Measurements from ENCODE around the gene AKAP13.

Gene AKAP13

DNA sequence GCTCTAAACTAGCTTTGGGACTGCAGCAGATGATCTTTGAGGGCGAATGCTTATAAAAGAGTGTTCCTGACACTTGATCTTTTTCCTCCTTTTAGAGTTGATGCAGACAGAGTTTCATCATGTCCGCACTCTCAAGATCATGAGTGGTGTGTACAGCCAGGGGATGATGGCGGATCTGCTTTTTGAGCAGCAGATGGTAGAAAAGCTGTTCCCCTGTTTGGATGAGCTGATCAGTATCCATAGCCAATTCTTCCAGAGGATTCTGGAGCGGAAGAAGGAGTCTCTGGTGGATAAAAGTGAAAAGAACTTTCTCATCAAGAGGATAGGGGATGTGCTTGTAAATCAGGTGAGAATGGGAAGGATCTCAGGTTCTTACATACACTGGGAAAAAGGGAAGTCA, 338.6 kb downstream of the AKAP13 start:
- no peak for DNase-seq

DNA sequence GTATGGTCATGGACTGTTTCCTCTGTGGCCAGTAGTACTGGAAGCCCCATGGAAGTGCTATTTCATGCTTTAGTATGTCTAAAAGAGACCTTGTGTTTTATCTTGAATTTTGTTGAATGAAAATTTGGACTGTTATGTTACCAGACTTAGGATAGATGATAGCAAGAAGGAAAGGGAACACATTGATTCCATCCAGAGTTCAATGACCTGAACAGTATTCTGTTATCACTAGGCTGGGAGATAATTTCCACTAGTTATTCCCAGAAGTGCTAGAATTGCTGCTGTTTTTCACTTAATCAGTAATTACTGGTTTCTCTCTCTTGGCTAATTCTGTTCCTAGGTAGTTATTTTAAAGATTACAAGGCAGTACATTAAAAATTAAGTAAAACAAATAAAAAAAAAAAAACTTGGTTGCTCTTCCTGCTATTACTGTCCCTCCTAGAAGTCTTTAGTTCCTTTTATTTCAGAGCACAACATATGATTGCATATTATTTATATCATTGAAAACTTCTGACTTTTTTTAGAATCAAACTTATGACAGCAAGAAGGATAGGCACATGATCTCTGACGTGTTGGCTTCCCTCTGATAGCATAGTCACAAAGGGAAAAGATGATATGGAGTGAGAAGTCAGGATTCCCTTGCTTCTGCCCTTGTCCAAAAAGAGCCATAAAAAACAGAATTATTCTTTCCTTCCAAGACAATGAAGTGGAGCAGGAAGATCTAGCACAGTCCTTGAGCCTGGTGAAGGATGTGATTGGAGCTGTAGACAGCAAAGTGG, 342.2 kb downstream of the AKAP13 start:
- no peak for DNase-seq

DNA sequence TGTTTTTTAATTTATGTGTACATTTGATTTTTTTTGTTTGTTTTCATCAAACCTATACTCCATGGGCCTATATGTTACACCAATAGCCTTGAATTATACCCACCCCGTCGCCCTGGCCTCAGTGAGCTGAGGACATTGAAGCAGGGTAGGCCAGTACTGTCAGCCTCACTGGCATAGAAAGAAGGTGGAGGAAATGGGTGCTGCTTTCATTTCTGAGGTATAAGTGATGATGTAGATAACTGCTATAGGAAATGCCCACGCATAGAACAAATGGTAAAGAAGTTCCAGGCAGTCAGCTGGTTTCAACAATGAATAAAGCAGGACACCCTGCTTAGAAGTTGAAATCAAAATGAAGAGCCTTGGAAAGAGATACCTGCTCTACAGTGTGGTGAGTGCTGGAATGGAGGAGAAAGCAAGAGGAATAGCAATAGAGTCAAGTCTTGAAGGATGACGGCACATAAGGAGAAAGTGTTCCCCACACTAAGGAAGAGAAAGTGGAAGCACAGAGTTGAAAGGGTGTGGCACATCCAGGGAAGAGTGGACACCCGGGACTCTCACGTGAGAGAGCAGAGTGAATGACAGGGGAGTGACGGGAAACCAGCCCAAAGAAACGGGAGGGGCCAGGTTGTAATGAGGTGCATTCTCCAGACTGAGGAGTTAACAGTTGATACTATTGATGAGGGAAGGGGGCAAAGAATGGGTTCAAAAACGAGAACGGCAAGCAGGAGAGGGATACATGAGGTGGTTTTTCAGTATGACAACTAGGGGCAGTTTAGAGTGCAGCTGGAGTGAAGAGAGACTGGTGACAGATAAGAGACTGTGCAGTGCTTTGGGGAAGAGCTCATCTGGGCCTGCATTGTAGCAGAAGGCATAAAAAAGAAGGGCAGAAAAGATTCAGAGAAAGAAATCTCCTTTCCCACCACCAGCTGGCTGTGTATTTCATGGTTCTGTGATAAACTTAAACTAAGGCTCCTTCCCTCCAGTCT, 343.9 kb downstream of the AKAP13 start:
- no peak for DNase-seq

DNA sequence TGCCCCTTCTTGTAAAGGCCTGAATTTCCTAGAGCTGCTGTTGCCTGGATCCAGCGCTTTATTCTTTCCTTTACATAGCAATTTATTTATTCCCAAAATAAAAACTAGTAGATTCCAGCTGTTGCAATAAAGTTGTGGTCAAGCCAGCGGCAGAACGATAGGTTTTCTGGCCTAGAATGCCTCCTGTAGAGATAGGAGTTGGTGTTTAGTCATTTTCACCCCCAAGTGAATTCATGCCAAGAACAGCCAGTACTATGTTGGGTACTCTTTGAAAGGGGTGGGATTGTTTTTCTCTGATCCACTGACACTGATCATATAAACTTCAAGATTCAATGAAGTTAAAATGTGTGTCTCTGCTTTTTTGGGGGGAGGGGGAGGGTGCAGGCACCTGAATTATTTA, 344.6 kb downstream of the AKAP13 start:
- DNase-seq = no peak

DNA sequence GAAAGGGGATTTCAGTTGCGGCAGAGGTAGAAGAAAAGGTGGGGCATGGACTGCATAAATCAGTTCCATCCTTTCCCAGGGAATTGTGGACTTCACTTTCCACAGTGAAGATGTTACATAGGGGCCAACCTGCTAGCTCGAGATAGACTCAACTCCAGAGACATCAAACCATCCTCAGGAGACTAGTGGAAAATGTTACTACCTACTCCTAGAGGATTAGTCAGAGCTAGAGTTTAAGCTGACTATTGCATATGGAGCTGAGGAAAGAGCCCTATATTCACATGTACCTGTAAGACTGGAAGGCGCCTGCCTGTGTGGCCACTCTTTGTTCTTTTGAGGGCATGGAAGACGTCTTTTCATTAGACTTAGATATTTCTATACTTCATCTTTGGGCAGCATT, 345.2 kb downstream of the AKAP13 start:
- DNase-seq = no peak

DNA sequence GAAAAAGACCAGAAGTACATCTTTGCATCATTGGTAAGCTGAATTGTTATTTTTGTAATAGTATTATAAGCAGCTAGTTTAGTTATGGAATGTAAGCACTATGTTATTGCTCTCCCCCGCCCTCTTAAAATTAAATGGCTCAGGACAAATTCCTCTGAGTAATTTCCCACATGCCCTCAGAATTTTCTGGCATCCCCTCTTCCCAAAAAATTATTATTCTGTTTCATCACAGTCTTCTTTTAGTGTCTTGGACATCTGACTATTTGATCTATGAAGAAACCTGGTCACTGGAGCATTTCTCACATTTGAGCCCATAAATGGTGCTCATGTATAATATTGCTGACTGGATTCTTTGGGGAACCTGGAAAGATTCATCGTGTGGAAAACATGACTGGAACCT, 346.1 kb downstream of the AKAP13 start:
- no peak for DNase-seq

DNA sequence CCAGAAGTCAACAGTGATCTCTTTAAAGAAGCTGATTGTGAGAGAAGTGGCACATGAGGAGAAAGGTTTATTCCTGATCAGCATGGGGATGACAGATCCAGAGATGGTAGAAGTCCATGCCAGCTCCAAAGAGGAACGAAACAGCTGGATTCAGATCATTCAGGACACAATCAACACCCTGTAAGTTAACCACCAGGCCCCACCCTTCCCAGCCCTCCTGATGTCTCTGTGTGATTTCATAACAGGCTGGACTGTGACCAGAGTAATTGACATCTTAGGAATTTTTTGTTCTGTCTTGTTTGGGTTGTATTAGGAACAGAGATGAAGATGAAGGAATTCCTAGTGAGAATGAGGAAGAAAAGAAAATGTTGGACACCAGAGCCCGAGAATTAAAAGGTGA, 346.7 kb downstream of the AKAP13 start:
- no peak for DNase-seq

DNA sequence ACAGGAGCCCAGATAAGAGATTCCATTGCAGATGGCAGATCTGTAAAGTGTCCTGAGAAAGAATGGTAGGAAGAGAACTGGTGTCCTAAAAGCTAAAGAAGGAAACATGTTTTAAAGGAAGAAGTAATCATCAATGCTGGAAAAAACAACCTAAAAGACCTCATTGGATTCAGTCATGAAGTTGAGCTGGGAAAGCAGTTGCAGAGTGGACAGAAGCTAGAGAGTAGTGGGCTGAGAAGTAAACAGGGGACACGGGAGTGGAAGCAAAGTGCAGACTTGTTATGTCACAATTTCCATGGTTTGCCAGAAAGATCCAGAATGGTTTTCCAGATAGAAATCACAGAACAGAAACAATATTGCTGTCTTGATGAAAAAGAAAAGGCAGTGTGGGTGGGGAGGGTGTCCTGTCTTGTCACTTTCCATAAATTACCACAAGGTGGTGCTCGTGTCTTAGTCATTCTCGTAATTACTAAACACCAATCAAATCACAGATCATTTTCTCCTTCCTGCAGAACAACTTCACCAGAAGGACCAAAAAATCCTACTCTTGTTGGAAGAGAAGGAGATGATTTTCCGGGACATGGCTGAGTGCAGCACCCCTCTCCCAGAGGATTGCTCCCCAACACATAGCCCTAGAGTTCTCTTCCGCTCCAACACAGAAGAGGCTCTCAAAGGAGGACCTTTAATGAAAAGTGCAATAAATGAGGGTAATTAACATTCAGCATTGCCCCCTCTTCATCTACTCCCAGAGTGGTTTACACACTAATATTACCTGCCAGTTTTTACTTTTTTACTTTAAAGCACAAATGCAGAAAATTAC, 349.8 kb downstream of the AKAP13 start:
- no peak for DNase-seq

DNA sequence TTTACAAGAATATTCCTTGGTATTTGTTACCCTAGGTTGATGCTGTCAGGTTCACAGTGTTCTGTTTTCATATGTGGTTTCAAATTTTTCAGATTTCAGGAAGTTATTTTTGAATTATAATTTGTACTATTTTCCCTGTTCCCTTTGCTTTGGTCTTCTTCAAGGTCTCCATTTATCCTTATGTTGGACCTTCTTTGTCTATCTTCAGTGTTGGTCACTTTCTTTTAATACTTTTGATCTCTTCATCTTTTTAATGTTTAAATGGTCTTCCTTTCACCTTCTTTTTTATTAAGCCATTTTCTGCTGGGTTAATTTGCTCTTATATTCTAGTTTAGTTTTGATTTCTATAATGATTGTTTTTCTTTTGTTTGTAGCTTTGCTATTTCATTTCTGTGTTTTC, 353.0 kb downstream of the AKAP13 start:
- no peak for DNase-seq

DNA sequence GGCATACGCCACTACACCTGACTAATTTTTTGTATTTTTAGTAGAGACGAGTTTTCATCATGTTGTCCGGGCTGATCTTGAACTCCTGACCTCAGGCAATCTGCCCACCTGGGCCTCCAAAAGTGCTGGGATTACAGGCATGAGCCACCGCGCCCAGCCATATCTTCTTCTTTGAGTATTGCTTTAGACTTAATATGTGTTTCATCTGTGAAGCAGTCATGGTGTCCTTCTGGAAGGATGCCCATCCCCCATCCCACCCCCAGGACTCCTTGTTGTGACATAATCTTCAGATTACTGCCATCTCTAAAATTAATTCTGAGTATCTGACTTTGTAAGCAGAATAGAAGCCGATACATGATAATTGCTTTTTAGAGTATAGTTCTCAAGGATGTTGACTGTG, 356.7 kb downstream of the AKAP13 start:
- DNase-seq = no peak

DNA sequence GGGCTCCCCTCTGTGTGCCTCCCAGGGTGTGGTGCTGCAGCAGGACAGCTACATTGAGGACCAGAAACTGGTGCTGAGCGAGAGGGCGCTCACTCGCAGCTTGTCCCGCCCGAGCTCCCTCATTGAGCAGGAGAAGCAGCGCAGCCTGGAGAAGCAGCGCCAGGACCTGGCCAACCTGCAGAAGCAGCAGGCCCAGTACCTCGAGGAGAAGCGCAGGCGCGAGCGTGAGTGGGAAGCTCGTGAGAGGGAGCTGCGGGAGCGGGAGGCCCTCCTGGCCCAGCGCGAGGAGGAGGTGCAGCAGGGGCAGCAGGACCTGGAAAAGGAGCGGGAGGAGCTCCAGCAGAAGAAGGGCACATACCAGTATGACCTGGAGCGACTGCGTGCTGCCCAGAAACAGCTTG, 360.6 kb downstream of the AKAP13 start:
- no peak for DNase-seq

DNA sequence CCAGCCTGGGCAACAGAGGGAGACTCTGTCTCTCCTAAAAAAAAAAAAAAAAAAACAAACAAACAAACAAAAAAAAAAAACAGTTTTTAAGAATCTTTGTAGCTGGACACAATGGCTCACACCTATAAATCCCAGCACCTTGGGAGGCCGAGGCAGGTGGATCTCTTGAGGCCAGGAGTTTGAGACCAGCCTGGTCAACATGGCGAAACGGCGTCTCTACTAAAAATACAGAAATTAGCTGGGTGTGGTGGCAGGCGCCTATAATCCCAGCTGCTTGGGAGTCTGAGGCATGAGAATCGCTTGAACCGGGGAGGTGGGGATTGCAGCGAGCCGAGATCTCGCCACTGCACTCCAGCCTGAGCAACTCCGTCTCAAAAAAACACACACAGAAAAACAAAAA, 361.3 kb downstream of the AKAP13 start:
- no peak for DNase-seq

DNA sequence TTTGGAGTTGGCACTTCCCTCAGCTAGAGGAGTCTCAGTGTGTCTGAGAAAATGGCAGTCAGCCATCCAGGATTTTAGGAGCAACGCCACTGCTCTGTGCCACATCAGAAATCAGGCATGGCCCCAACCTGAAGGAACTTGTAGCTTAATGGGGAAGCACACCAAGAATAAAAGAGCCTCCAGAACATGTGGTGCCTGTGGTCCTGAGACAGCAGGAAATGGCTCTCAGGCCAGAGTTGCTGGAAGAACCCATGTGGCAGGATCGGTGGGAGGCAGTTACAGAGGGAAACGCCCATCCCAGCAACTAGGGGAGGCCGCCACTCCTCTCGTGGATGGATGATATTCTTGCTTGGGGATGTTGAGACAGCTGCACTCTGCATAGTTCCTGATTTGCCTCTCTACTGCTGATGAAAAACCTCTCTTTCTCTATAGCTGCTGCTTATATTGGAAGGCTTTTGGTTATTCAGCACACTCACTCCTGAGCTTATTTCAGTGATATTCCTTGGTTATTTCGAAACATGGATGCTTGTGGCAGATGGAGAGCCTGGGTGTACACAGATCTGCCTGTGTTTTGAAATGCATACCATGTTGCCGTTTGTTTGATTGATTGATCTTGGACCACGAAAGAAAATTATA, 361.9 kb downstream of the AKAP13 start:
- DNase-seq = no peak

DNA sequence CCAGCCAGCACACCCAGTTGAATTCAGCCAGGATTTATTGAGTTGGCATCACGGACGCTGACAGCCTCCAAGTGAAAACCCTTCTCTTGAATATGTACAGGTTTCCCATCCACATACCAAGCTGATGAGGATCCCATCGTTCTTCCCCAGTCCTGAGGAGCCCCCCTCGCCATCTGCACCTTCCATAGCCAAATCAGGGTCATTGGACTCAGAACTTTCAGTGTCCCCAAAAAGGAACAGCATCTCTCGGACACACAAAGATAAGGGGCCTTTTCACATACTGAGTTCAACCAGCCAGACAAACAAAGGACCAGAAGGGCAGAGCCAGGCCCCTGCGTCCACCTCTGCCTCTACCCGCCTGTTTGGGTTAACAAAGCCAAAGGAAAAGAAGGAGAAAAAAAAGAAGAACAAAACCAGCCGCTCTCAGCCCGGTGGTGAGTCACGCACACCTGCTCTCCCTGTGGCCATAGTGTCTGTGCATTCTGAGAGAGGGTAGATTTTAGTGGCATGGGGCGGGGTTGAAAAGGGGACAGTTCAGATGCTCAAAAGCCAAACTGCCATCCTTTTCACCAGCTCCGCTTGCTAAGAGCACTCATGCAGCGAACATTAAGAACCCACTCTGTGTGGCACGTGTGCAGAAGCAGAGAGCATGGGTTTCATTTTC, 363.1 kb downstream of the AKAP13 start:
- no peak for DNase-seq

DNA sequence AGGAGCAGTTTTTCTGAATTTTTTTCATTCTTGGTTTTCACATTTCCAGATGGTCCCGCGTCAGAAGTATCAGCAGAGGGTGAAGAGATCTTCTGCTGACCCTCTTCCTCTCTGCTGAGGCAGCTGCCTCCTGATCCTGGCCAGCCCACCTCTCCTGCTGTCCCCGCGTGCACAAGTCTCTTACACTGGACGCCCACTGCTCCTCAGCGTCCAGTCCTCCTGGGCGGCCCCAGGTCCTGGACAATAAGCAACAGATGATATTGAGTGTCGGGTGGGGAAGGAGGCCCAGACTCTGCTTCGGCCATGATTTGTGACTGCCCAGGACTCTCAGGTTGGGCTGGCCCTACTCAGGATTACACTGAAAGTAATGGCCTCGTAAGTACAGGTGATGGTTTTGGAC, 364.2 kb downstream of the AKAP13 start:
- DNase-seq = no peak

DNA sequence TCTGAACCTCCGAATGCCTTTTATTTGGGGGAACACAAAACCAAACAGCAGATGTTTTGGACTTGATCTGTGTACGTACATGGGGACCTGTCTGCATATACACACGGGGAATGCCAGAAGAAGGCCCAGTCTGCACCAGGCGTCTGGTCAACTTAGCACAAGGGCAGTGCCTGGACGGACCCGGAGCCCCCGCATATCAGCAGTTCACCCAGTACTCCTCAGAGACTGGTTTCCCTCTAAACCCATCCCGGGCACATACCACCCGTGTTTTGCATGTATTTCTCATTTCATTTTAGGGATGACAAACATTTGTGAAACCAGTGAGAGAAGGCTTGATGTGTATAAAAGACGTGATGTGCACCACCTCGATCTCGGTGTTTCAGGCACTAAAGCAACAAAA, 364.6 kb downstream of the AKAP13 start:
- DNase-seq = no peak

DNA sequence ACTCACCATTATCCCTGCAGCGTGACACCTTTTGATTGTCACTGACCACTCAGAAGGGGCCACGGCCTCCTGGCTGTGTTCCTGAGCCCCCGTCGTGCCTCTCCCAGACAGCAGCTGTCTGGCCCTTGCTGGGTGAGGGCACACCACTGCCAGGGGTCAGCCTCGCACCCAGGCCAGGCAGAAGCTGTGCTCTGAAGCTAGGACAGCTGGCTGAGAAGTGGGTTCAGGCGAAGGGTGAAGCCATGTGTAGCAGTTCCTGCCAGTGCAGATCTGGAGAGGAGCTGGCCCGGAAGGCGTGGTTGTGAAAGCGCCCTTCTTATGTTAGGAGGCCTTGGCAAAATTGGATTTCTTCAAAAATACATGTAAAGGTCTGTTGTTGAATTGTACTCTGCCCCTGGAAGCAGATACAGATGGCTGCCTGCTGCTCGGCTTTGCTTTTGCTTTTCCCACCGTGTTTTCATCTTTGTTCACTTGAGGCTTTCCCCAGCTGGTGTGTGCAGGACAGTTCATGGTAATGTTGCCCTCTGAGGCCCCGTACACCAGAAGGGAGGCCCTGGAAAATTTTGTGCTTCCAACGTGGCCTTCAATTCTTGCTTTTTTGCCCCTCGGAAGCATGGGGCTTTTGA, 365.2 kb downstream of the AKAP13 start:
- no peak for DNase-seq

DNA sequence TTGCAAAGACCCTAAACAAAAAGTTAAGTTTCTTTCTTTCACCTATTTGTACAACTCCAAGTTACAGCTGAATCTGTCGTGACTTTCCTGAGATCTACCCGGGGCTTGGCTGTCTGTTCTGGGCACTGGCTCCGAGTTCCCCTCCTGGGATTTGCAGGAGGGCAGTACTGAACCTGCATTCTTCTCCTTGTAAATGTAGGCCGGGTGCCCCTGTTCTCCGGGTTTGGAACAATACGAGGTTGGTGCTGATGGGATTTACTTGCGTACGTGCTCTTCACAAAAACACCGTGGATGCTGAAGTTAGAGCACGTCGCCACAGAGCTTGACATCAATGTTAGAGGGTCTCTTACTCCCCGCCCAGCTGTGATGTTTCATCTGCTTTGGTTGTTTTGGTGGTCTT, 366.2 kb downstream of the AKAP13 start:
- no peak for DNase-seq

DNA sequence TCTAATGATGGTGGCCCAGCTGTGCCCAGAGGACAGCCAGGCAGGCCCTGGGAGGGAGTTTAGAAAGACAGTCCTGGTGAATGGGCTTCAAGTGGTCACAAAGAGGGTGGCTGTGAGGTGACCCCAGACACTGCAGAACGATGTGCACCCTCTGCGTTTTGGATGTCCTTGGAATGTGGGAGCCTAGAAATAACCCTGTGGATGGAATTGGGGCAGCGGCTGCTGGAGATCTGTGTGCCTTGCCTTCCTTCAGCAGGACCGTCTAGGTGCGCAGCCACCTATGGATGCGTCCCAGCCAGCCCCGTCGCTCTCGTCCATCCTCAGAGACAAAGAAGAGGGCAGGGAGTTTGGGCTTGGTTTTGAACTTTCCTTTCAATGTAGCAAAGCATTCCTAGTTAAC, 367.8 kb downstream of the AKAP13 start:
- no peak for DNase-seq

DNA sequence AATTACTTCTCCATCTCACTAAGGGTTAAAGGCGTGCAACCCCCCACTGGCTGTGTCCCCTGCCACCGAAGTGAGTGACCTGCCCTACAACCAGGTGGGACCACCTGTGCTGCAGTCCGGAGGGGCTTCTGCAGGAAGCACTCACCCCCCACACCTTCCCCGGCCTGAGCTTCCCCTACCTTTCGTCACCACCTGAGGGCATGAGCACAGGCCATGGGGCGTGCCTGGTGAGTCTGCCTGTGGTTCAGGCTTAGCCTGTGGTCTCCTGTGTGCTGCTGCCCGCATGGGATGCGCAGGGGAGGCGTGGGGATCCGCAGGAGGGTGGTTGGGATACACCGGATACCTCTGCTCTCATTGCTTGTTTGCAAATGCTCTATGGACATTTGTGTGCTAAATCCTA, 368.3 kb downstream of the AKAP13 start:
- no peak for DNase-seq

DNA sequence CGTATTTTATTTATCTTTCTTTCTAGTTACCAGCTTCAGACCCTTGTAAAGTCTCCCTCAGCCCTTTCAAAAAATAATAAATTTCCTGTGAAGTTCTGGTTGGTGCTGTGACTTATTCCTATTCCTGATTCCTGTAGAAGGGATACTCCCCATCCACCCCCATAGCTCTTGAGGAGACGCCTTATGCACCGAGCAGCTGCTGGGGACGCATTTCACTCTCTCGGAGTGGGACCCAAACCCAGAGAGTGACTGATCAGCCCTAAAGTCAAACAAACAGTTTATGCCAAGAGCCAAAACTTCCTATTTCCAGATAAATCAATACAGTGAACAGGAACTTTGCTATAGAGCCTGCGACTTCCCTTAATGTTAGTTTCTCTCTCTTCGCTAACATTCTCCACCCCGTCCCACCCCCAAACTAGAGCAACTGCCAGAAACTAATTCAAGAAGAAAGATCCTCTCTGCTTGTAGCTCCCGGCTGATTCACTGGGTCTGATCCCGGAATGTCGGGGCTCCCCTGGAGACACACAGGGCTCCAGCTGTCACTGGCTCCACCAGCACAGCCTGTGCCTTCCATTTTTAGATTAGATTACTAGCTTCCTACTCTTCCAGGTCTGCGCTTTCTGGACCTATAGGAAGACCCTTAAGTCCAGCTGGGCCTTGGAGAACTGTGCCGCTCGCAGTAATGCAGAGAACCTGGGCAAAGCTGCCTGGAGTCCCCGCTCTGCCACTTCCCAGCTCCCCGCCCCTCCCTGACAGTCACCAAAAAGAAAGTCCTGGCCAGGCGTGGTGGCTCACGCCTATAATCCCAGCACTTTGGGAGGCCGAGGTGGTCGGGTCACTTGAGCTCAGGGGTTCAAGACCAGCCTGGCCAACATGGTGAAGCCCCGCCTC, 369.1 kb downstream of the AKAP13 start:
- no peak for DNase-seq

Data from SIG-M5 (cell line).